Measurements from ENCODE around the gene SVOPL. TPM values are rescaled to one million over a fixed set of nuclear protein-coding genes. Genes with fewer than 3 reads are reported as not detected.

SVOPL gene
- total RNA-seq, 4 donors from 2014 or later: not detected

DNA sequence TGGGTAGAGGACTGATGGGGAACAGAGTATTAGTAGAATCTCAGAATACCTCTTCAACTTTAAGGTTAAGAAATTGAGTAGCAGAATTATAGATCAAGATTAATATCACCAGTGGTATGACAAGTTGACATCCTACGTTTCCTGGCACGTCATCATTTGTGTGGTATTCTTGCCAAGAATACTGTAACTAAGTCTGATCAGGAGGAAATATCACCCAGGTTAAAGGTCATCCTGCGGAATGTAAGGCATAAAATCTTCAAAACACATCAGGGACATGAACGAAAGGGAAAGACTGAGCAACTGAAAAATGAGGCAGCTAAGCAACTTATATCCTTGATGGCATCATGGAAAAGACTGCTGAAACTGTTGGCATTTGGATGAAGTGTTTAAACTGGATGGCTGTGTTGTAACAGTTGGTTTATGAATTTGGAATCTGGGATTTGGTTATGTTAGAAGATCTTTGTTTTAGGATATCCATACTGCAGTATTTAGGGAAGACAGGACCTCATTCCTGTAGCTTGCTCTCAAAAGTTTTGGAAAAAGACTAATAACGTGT, 155.0 kb downstream of the SVOPL start:
- no peak for DNase-seq (ENCODE audit: low spot score)
- TF ChIP-seq, protein P1, sequence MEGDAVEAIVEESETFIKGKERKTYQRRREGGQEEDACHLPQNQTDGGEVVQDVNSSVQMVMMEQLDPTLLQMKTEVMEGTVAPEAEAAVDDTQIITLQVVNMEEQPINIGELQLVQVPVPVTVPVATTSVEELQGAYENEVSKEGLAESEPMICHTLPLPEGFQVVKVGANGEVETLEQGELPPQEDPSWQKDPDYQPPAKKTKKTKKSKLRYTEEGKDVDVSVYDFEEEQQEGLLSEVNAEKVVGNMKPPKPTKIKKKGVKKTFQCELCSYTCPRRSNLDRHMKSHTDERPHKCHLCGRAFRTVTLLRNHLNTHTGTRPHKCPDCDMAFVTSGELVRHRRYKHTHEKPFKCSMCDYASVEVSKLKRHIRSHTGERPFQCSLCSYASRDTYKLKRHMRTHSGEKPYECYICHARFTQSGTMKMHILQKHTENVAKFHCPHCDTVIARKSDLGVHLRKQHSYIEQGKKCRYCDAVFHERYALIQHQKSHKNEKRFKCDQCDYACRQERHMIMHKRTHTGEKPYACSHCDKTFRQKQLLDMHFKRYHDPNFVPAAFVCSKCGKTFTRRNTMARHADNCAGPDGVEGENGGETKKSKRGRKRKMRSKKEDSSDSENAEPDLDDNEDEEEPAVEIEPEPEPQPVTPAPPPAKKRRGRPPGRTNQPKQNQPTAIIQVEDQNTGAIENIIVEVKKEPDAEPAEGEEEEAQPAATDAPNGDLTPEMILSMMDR (IDR thresholded peaks at IDR 0.05): no peak
- ATAC-seq (ENCODE audit: low FRiP score): no peak

DNA sequence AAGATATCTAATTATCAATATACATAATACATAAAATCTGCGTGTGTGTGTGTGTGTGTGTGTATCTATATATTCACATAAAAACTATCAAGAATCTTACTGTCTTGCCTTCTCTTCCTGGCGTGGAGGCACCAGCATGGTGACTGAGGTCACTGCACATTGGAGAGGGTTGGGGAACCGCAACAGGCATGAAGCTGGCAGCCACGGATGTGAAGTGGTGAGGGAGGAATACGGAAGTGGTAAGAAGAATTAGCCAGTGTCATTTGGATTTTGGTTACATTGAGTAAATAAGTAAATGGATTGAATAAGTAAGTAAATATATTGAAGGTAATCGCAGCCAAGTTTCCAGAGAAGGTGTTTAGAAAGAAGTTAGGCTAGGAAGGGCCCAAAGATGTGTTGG, 156.0 kb downstream of the SVOPL start:
- TF ChIP-seq, protein P1 (IDR thresholded peaks at IDR 0.05): no peak
- DNase-seq (ENCODE audit: low spot score): no peak
- ATAC-seq (ENCODE audit: low FRiP score): no peak

Small RNA genes lying within 50 kb of the gene (small RNA-seq; reads per million reads assigned to genes)
- not detected for gene RF00561

Other genes starting within 250 kb of the SVOPL start
- gene TRIM24, start 241.1 kb downstream of the SVOPL start, total RNA-seq: 10 to 100 TPM in 3 of 4 donors, 1 to 10 TPM in 1; 9.2 to 20.6 (median 11.4) TPM
- not detected for gene TMEM213, start 96.6 kb upstream of the SVOPL start, total RNA-seq
- not detected for gene ATP6V0A4, start 96.8 kb upstream of the SVOPL start, total RNA-seq

All from omental fat pad (tissue), 4 donors.